ENCODE measurements around the gene UBALD1. TPM values are rescaled to one million over a fixed set of nuclear protein-coding genes. Genes with fewer than 3 reads are reported as not detected.

UBALD1 gene
- total RNA-seq, 1 donor from 2014 or later, result 13.4 TPM

Other genes with a start within 250 kb of the UBALD1 start
- gene VASN, start 243.0 kb downstream of the UBALD1 start, total RNA-seq, result 1.9 and 2.2 TPM in 2 replicates
- 44.9 and 58.0 TPM in 2 replicates for gene CORO7, start 198.3 kb downstream of the UBALD1 start, total RNA-seq
- 41.0 and 58.9 TPM in 2 replicates for gene DNAJA3, start 189.0 kb downstream of the UBALD1 start, total RNA-seq
- 57.1 and 65.2 TPM in 2 replicates for gene NMRAL1, start 140.3 kb downstream of the UBALD1 start, total RNA-seq
- gene HMOX2, start 138.5 kb downstream of the UBALD1 start, total RNA-seq, result 122 and 158 TPM in 2 replicates
- 12.9 and 17.3 TPM in 2 replicates for gene CDIP1, start 76.1 kb downstream of the UBALD1 start, total RNA-seq
- not detected in 2 replicates for gene C16orf96, start 58.5 kb downstream of the UBALD1 start, total RNA-seq
- 29.3 and 46.0 TPM in 2 replicates for gene MGRN1, start 9.9 kb upstream of the UBALD1 start, total RNA-seq
- 34.4 and 39.0 TPM in 2 replicates for gene NUDT16L1, start 78.7 kb upstream of the UBALD1 start, total RNA-seq
- gene ANKS3, start 119.4 kb upstream of the UBALD1 start, total RNA-seq, result 14.8 and 29.3 TPM in 2 replicates
- 0.70 and 1.7 TPM in 2 replicates for gene DNAAF8, start 119.6 kb upstream of the UBALD1 start, total RNA-seq
- gene ZNF500, start 152.3 kb upstream of the UBALD1 start, total RNA-seq, result 9.7 and 10.9 TPM in 2 replicates
- not detected in 2 replicates for gene SEPTIN12, start 173.5 kb upstream of the UBALD1 start, total RNA-seq
- not detected in 2 replicates for gene SMIM22, start 180.5 kb upstream of the UBALD1 start, total RNA-seq
- gene ROGDI, start 187.7 kb upstream of the UBALD1 start, total RNA-seq, result 22.5 and 22.8 TPM in 2 replicates
- gene GLYR1, start 232.4 kb upstream of the UBALD1 start, total RNA-seq, result 85.6 and 103 TPM in 2 replicates
- 30.1 and 44.6 TPM in 2 replicates for gene UBN1, start 232.6 kb upstream of the UBALD1 start, total RNA-seq